ENCODE measurements around the gene ZNF565. TPM values are rescaled to one million over a fixed set of nuclear protein-coding genes. Genes with fewer than 3 reads are reported as not detected.
"Not testable (repeated sequence)": the region's sequence is repeated elsewhere in the genome, so short reads cannot be mapped to it uniquely, and the experiment has no call there.

The ZNF565 gene
- total RNA-seq, 8 experiments from 2014 or later: 2.9 to 5.7 (median 4.8) TPM

GRCh38 chr19:36244066-36244465 lies 29.6 kb upstream of the ZNF565 start:
- no peak for ATAC-seq (replicated peaks in 6 of 8)
- Histone ChIP-seq H3K4me3 (no peak overlapping the region), H3K4me1 (replicated peaks in 1 of 2) (no peaks in the 10 kb centered on the region), H3K27ac (no peak overlapping the region)
- 71 to 100% (median 94%) methylated on average over 1 to 7 of the region's 11 CpGs; no CpG with 5 or more reads in 2 of the 10 experiments for WGBS, 10 experiments
- in situ Hi-C loops (cut with MboI; ENCODE audit: low pct_unique_long_range_greater_than_20kb in 2 of 9, low sequenced_read_pairs in 9 of 9, unreplicated experiment in 9 of 9): loop anchor here in 2 of 9 experiments (25.0 kb wide), 1 partner anchor 118 kb away; no protein-coding TSS in a partner anchor

- in situ Hi-C loops (cut with MboI; ENCODE audit: low pct_unique_long_range_greater_than_20kb in 2 of 9, low sequenced_read_pairs in 9 of 9, unreplicated experiment in 9 of 9): loop anchor here in 2 of 9 experiments (25.0 kb wide), 1 partner anchor 125 kb away; no protein-coding TSS in a partner anchor
- Histone ChIP-seq H3K4me1 (replicated peaks in 1 of 2) (no peaks in the 10 kb centered on the region), H3K4me3 (no peak overlapping the region), H3K27ac (no peak overlapping the region)
- WGBS, 10 experiments: 93 to 100% (median 96%) methylated on average over 2 to 3 of the region's 3 CpGs; no CpG with 5 or more reads in 1 of the 10 experiments
- ATAC-seq (replicated peaks in 6 of 8): no peak
Observed at GRCh38 chr19:36236946-36237310, 22.5 kb upstream of the ZNF565 start.

- ATAC-seq (replicated peaks in 6 of 8): no peak
- Histone ChIP-seq H3K27ac (no peak overlapping the region), H3K4me3 (no peak overlapping the region), H3K4me1 (replicated peaks in 1 of 2) (no peaks in the 10 kb centered on the region)
- in situ Hi-C loops (cut with MboI; ENCODE audit: low pct_unique_long_range_greater_than_20kb in 2 of 9, low sequenced_read_pairs in 9 of 9, unreplicated experiment in 9 of 9): loop anchor here in 2 of 9 experiments (25.0 kb wide), 1 partner anchor 126 kb away; no protein-coding TSS in a partner anchor
- 80 to 98% (median 93%) methylated on average over 2 to 6 of the region's 6 CpGs for WGBS, 10 experiments
Observed at GRCh38 chr19:36236304-36236945, 22.0 kb upstream of the ZNF565 start.

GRCh38 chr19:36233626-36234025 lies 19.2 kb upstream of the ZNF565 start:
- H3K4me3 ChIP-seq; ATAC-seq (replicated peaks in 6 of 8); H3K4me1 ChIP-seq (replicated peaks in 1 of 2); H3K27ac ChIP-seq: not testable (repeated sequence)
- in situ Hi-C loops (cut with MboI; ENCODE audit: low pct_unique_long_range_greater_than_20kb in 2 of 9, low sequenced_read_pairs in 9 of 9, unreplicated experiment in 9 of 9): loop anchor here in 2 of 9 experiments (25.0 kb wide), 1 partner anchor 129 kb away; no protein-coding TSS in a partner anchor
- WGBS, 10 experiments: 85% methylated on average over 2 of the region's 7 CpGs; no CpG with 5 or more reads in 9 of the 10 experiments

- Histone ChIP-seq H3K4me1 (replicated peaks in 1 of 2) (no peaks in the 10 kb centered on the region), H3K27ac (no peak overlapping the region), H3K4me3 (no peak overlapping the region)
- in situ Hi-C loops (cut with MboI; ENCODE audit: low pct_unique_long_range_greater_than_20kb in 2 of 9, low sequenced_read_pairs in 9 of 9, unreplicated experiment in 9 of 9): loop anchor here in 2 of 9 experiments (25.0 kb wide), 1 partner anchor 137 kb away; no protein-coding TSS in a partner anchor
- ATAC-seq (replicated peaks in 6 of 8): no peak
- WGBS, 10 experiments: 33 to 100% (median 84%) methylated on average over 1 to 5 of the region's 5 CpGs
Observed at GRCh38 chr19:36225219-36225892, 10.9 kb upstream of the ZNF565 start.

GRCh38 chr19:36222503-36222902 lies 8.0 kb upstream of the ZNF565 start:
- in situ Hi-C loops (cut with MboI; ENCODE audit: low pct_unique_long_range_greater_than_20kb in 2 of 9, low sequenced_read_pairs in 9 of 9, unreplicated experiment in 9 of 9): no loop called here
- Histone ChIP-seq H3K4me3 (no peak overlapping the region), H3K27ac (no peak overlapping the region), H3K4me1 (replicated peaks in 1 of 2) (no peaks in the 10 kb centered on the region)
- 93 to 100% (median 98%) methylated on average over 2 to 4 of the region's 4 CpGs; no CpG with 5 or more reads in 1 of the 10 experiments for WGBS, 10 experiments
- no peak for ATAC-seq (replicated peaks in 6 of 8)

- Histone ChIP-seq H3K4me1 (replicated peaks in 1 of 2) (no peaks in the 10 kb centered on the region), H3K4me3 (no peak overlapping the region), H3K27ac (no peak overlapping the region)
- 76 to 100% (median 93%) methylated on average over 3 to 4 of the region's 4 CpGs; no CpG with 5 or more reads in 7 of the 10 experiments for WGBS, 10 experiments
- in situ Hi-C loops (cut with MboI; ENCODE audit: low pct_unique_long_range_greater_than_20kb in 2 of 9, low sequenced_read_pairs in 9 of 9, unreplicated experiment in 9 of 9): no loop called here
- no peak for ATAC-seq (replicated peaks in 6 of 8)
Observed at GRCh38 chr19:36221474-36221873, 7.0 kb upstream of the ZNF565 start.

- no peak for ATAC-seq (replicated peaks in 6 of 8)
- Histone ChIP-seq H3K4me1 (replicated peaks in 1 of 2) (peaks cover 0 to 4% of the 10 kb centered on the region in 2 donors), H3K27ac (peak overlapping the region; percentile 98 to 99), H3K4me3 (peak overlapping the region; percentile 60 to 97 (median 76))
- 0 to 2% (median 1%) methylated on average over 10 to 22 of the region's 27 CpGs; no CpG with 5 or more reads in 1 of the 10 experiments for WGBS, 10 experiments
- in situ Hi-C loops (cut with MboI; ENCODE audit: low pct_unique_long_range_greater_than_20kb in 2 of 9, low sequenced_read_pairs in 9 of 9, unreplicated experiment in 9 of 9): no loop called here
Observed at GRCh38 chr19:36215276-36216123, 1.0 kb upstream of the ZNF565 start.

GRCh38 chr19:36212895-36213294 lies 1.6 kb downstream of the ZNF565 start:
- ATAC-seq (replicated peaks in 6 of 8): no peak

GRCh38 chr19:36210497-36210896 lies 4.0 kb downstream of the ZNF565 start:
- ATAC-seq (replicated peaks in 6 of 8): no peak
- WGBS, 10 experiments: 67 to 96% (median 90%) methylated on average over 2 to 8 of the region's 8 CpGs

More at GRCh38 chr19:36212895-36213294, 1.6 kb downstream of the ZNF565 start:
- Histone ChIP-seq H3K27ac (no peak overlapping the region), H3K4me3 (no peak overlapping the region), H3K4me1 (replicated peaks in 1 of 2) (peaks cover 0 to 4% of the 10 kb centered on the region in 2 donors)
- no CpG with 5 or more reads among the region's 2 CpGs for WGBS, 10 experiments
- in situ Hi-C loops (cut with MboI; ENCODE audit: low pct_unique_long_range_greater_than_20kb in 2 of 9, low sequenced_read_pairs in 9 of 9, unreplicated experiment in 9 of 9): no loop called here

GRCh38 chr19:36209372-36209771 lies 5.1 kb downstream of the ZNF565 start:
- WGBS, 10 experiments: 92 to 100% (median 99%) methylated on average over 1 to 7 of the region's 7 CpGs; no CpG with 5 or more reads in 2 of the 10 experiments
- in situ Hi-C loops (cut with MboI; ENCODE audit: low pct_unique_long_range_greater_than_20kb in 2 of 9, low sequenced_read_pairs in 9 of 9, unreplicated experiment in 9 of 9): no loop called here
- ATAC-seq (replicated peaks in 6 of 8): no peak
- H3K4me3 ChIP-seq: no peak overlapping the region
- H3K4me1 ChIP-seq (replicated peaks in 1 of 2): peaks cover 0 to 4% of the 10 kb centered on the region in 2 donors
- H3K27ac ChIP-seq: no peak overlapping the region

More at GRCh38 chr19:36210497-36210896, 4.0 kb downstream of the ZNF565 start:
- no peak overlapping the region for H3K27ac ChIP-seq
- H3K4me1 ChIP-seq (replicated peaks in 1 of 2): peaks cover 0 to 4% of the 10 kb centered on the region in 2 donors
- H3K4me3 ChIP-seq: no peak overlapping the region
- in situ Hi-C loops (cut with MboI; ENCODE audit: low pct_unique_long_range_greater_than_20kb in 2 of 9, low sequenced_read_pairs in 9 of 9, unreplicated experiment in 9 of 9): no loop called here

GRCh38 chr19:36207605-36208252 lies 6.7 kb downstream of the ZNF565 start:
- H3K27ac ChIP-seq: no peak overlapping the region
- in situ Hi-C loops (cut with MboI; ENCODE audit: low pct_unique_long_range_greater_than_20kb in 2 of 9, low sequenced_read_pairs in 9 of 9, unreplicated experiment in 9 of 9): no loop called here

More at GRCh38 chr19:36207605-36208252, 6.7 kb downstream of the ZNF565 start:
- Histone ChIP-seq H3K4me1 (replicated peaks in 1 of 2) (no peaks in the 10 kb centered on the region), H3K4me3 (no peak overlapping the region)
- ATAC-seq (replicated peaks in 6 of 8): peak in 2 of 8 experiments; percentile 35 to 71
- WGBS, 10 experiments: 47 to 100% (median 94%) methylated on average over 1 to 3 of the region's 3 CpGs; no CpG with 5 or more reads in 3 of the 10 experiments

All from motor neuron (in vitro differentiated cells).